OCI-LY7 (cell line): ENCODE data around the gene SPINK2.

ENCODE experiments used
- CTCF ChIP-seq: fragments of 200-600 bp; sonication (generic); conservative IDR thresholded peaks from 2 replicates; pipeline ENCODE4 v1.5.1; 2014; ENCODE audit warnings: mild to moderate bottlenecking, antibody characterized with exemption, low read length, moderate library complexity, mixed read lengths
- EZH2phosphoT487 ChIP-seq: fragments of 200-600 bp; sonication (generic); IDR thresholded peaks from 2 replicates; pipeline ENCODE4 v1.6.1; 2018; ENCODE audit warnings: low read depth, borderline replicate concordance, mild to moderate bottlenecking, mixed run types, antibody characterized with exemption, low read length, moderate library complexity, mixed read lengths

- TF ChIP-seq CTCF (no peak), EZH2phosphoT487 (no peak)
These were observed 53.2 kb downstream of the SPINK2 start for GRCh38 chr4:56768316-56768715.
